K562 (cell line): ENCODE measurements around the gene ZFP36. TPM values are rescaled to one million over a fixed set of nuclear protein-coding genes. Genes with fewer than 3 reads are reported as not detected.

Experiments
- C11orf30 ChIP-seq: fragments of 450-650 bp; IDR thresholded peaks from 2 replicates; pipeline ENCODE4 v1.6.1; 2016; ENCODE audit warnings: low read depth, mild to moderate bottlenecking
- CREB1 ChIP-seq, 2 experiments: sonication (generic) in 1 of 2; formaldehyde crosslinking in 1 of 2; IDR thresholded peaks; 2 replicates each; pipeline versions ENCODE4 v1.6.1 to v1.8.0; 2012 to 2022; ENCODE audit warnings: inconsistent platforms in 1 of 2, mild to moderate bottlenecking in 1 of 2, missing genetic modification reagents in 1 of 2, moderate library complexity in 1 of 2
- FOSL1 ChIP-seq: fragments of 200-800 bp; sonication (Bioruptor generic); conservative IDR thresholded peaks from 2 replicates; pipeline ENCODE4 v1.6.1; 2016; ENCODE audit warnings: missing genetic modification characterization, missing compliant biosample characterization
- GATAD2B ChIP-seq: fragments of 450-650 bp; IDR thresholded peaks from 2 replicates; pipeline ENCODE4 v1.6.1; 2017; ENCODE audit warnings: mild to moderate bottlenecking, borderline replicate concordance
- HDAC3 ChIP-seq: fragments of 450-650 bp; IDR thresholded peaks from 2 replicates; pipeline ENCODE4 v1.6.1; 2018; ENCODE audit warnings: borderline replicate concordance, mild to moderate bottlenecking, moderate library complexity; ENCODE audit not compliant: partially characterized antibody
- HNRNPK ChIP-seq: fragments of 200-400 bp; formaldehyde crosslinking; IDR thresholded peaks from one replicate; pipeline ENCODE4 v1.6.1; 2018; ENCODE audit warnings: mild to moderate bottlenecking, low read depth, low read length; ENCODE audit not compliant: poor library complexity, severe bottlenecking
- KLF6 ChIP-seq: fragments of 250-450 bp; sonication (Bioruptor Pico); IDR thresholded peaks from 2 replicates; pipeline ENCODE4 v1.4.0; 2020; ENCODE audit warnings: mild to moderate bottlenecking, moderate library complexity, borderline replicate concordance
- MAFG ChIP-seq: fragments of 450-650 bp; conservative IDR thresholded peaks from 2 replicates; pipeline ENCODE4 v1.6.1; 2016; ENCODE audit warnings: missing genetic modification characterization, missing compliant biosample characterization
- MEF2D ChIP-seq: conservative IDR thresholded peaks from 2 replicates; pipeline ENCODE4 v1.6.1; 2016; ENCODE audit warnings: low read depth, missing genetic modification characterization, missing compliant biosample characterization
- MITF ChIP-seq: IDR thresholded peaks from 2 replicates; pipeline ENCODE4 v1.6.1; 2014; ENCODE audit warnings: antibody characterized with exemption
- NFXL1 ChIP-seq: fragments of 450-650 bp; formaldehyde crosslinking; IDR thresholded peaks from 2 replicates; pipeline ENCODE4 v1.4.0; 2021; ENCODE audit warnings: mild to moderate bottlenecking
- NFYB ChIP-seq: IDR thresholded peaks from 2 replicates; pipeline ENCODE4 v1.6.1; 2011; ENCODE audit warnings: mild to moderate bottlenecking, moderate library complexity; ENCODE audit not compliant: insufficient read length; ENCODE audit errors: extremely low read depth
- NONO ChIP-seq, 2 experiments: fragments of 200-400 bp in 1 of 2; fragments of 450-650 bp in 1 of 2; formaldehyde crosslinking in 1 of 2; IDR thresholded peaks; 2 replicates each; pipeline ENCODE4 v1.6.1; 2017; ENCODE audit warnings: low read depth in 2 of 2, mild to moderate bottlenecking in 2 of 2, moderate library complexity in 2 of 2, low read length in 1 of 2
- RFX1 ChIP-seq: fragments of 450-650 bp; IDR thresholded peaks from 2 replicates; pipeline ENCODE4 v1.6.1; 2016; ENCODE audit warnings: mild to moderate bottlenecking, moderate library complexity
- SIX5 ChIP-seq, 2 experiments: IDR thresholded peaks; 2 replicates each; pipeline ENCODE4 v1.6.1; 2011; ENCODE audit warnings: low read length in 2 of 2, borderline replicate concordance in 1 of 2, low read depth in 1 of 2, mild to moderate bottlenecking in 1 of 2, moderate library complexity in 1 of 2; ENCODE audit not compliant: insufficient read depth in 1 of 2
- SLC30A9 ChIP-seq: fragments of 250-450 bp; sonication (Bioruptor Pico); IDR thresholded peaks from 2 replicates; pipeline ENCODE4 v1.8.0; 2022; ENCODE audit warnings: mild to moderate bottlenecking, moderate library complexity
- ZNF695 ChIP-seq: fragments of 450-650 bp; formaldehyde crosslinking; IDR thresholded peaks from 2 replicates; pipeline ENCODE4 v1.4.0; 2020; ENCODE audit warnings: mild to moderate bottlenecking, moderate library complexity
- ZNF699 ChIP-seq: fragments of 250-450 bp; sonication (Bioruptor Pico); IDR thresholded peaks from 2 replicates; pipeline ENCODE4 v1.8.0; 2021; ENCODE audit warnings: mild to moderate bottlenecking, moderate library complexity; ENCODE audit not compliant: insufficient replicate concordance
- ZNF764 ChIP-seq: fragments of 250-450 bp; sonication (Bioruptor Pico); IDR thresholded peaks from 2 replicates; pipeline ENCODE4 v1.4.0; 2020; ENCODE audit warnings: low read depth, mild to moderate bottlenecking, moderate library complexity
- polyA plus RNA-seq, 8 experiments: library from polyadenylated mRNA; depleted of rRNA in 4 of 8; stranded (reverse) in 5 of 8; unstranded in 3 of 8; fragments of >200 nt; fragmentation: Nextera tagmentation in 2 of 8; fragmentation: Illumina TruSeq in 1 of 8; extraction: Ambion mirVana in 2 of 8; extraction: Trizol in 1 of 8; gene quantifications; 2 replicates each; pipeline versions ENCODE4 v1.2.1 to v1.2.3, GENCODE V29; 2011 to 2014; ENCODE audit warnings: inconsistent platforms in 1 of 8, missing spikeins in 1 of 8
- total RNA-seq, 7 experiments: library from RNA; depleted of rRNA in 6 of 7; stranded (reverse); fragments of >200 nt in 6 of 7; fragmentation: Illumina TruSeq in 2 of 7; extraction: Trizol in 2 of 7; gene quantifications; 2 replicates each; pipeline versions ENCODE4 v1.2.1 to v1.2.3, GENCODE V29; 2011 to 2021; ENCODE audit warnings: low replicate concordance in 1 of 7
- TF ChIP-seq, protein P1 (sequence below), 2 experiments: fragments of 450-650 bp; IDR thresholded peaks; 2 replicates each; pipeline ENCODE4 v1.6.1; 2018; ENCODE audit warnings: mild to moderate bottlenecking in 2 of 2, low read depth in 1 of 2; ENCODE audit not compliant: partially characterized antibody in 2 of 2

The ZFP36 gene
- total and polyA plus RNA-seq, 9 of the 15 experiments (the other 6 are each of a cell fraction or from before 2014, with no cell fraction given), result 1.0 to 20.1 (median 3.5) TPM

GRCh38 chr19:39409208-39410016 lies 2.8 kb downstream of the ZFP36 start (continued):
- TF ChIP-seq ZNF764 (CRISPR knock-in tag) (no peak), SIX5 (IDR thresholded peaks at IDR 0.05; ENCODE audit: borderline replicate concordance in 1 of 2, insufficient read depth in 1 of 2, low read depth in 1 of 2, low read length in 2 of 2) (no peak), NONO (IDR thresholded peaks at IDR 0.05; ENCODE audit: low read depth in 2 of 2, low read length in 1 of 2) (no peak; a peak in 1 of 4 replicates), NFYB (no peak), C11orf30 (no peak), MEF2D (tag) (no peak), MITF (no peak), MAFG (tag) (no peak), KLF6 (CRISPR knock-in tag) (no peak), ZNF695 (CRISPR knock-in tag) (no peak), NFXL1 (no peak), RFX1 (no peak), HDAC3 (no peak), SLC30A9 (CRISPR knock-in tag) (no peak), ZNF699 (no peak), HNRNPK (no peak), GATAD2B (peak; percentile 72; the same call in 1 of the 2 replicates), FOSL1 (peak; percentile 38; the same call in 1 of the 2 replicates), CREB1 (IDR thresholded peaks at IDR 0.05) (peak; percentile 63), CREB1 (CRISPR knock-in tag; IDR thresholded peaks at IDR 0.05) (peak; percentile 82; the same call in 1 of the 2 replicates)
- TF ChIP-seq, protein P1, sequence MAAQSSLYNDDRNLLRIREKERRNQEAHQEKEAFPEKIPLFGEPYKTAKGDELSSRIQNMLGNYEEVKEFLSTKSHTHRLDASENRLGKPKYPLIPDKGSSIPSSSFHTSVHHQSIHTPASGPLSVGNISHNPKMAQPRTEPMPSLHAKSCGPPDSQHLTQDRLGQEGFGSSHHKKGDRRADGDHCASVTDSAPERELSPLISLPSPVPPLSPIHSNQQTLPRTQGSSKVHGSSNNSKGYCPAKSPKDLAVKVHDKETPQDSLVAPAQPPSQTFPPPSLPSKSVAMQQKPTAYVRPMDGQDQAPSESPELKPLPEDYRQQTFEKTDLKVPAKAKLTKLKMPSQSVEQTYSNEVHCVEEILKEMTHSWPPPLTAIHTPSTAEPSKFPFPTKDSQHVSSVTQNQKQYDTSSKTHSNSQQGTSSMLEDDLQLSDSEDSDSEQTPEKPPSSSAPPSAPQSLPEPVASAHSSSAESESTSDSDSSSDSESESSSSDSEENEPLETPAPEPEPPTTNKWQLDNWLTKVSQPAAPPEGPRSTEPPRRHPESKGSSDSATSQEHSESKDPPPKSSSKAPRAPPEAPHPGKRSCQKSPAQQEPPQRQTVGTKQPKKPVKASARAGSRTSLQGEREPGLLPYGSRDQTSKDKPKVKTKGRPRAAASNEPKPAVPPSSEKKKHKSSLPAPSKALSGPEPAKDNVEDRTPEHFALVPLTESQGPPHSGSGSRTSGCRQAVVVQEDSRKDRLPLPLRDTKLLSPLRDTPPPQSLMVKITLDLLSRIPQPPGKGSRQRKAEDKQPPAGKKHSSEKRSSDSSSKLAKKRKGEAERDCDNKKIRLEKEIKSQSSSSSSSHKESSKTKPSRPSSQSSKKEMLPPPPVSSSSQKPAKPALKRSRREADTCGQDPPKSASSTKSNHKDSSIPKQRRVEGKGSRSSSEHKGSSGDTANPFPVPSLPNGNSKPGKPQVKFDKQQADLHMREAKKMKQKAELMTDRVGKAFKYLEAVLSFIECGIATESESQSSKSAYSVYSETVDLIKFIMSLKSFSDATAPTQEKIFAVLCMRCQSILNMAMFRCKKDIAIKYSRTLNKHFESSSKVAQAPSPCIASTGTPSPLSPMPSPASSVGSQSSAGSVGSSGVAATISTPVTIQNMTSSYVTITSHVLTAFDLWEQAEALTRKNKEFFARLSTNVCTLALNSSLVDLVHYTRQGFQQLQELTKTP (IDR thresholded peaks at IDR 0.05; ENCODE audit: low read depth in 1 of 2, partially characterized antibody in 2 of 2), result no peak
